Skeletal muscle tissue (tissue), 4 donors: ENCODE measurements around the gene C4A. TPM values are rescaled to one million over a fixed set of nuclear protein-coding genes. Genes with fewer than 3 reads are reported as not detected.
"Not testable (repeated sequence)": the region's sequence is repeated elsewhere in the genome, so short reads cannot be mapped to it uniquely, and the experiment has no call there.

ENCODE experiments used
- H3K27ac ChIP-seq: one replicate; pipeline ENCODE4 v1.7.0; 2013; ENCODE audit warnings: mild to moderate bottlenecking, low read depth, low read length, inconsistent platforms
- H3K27me3 ChIP-seq, 3 donors: one replicate each; pipeline ENCODE4 v1.7.0; 2013; ENCODE audit warnings: low read length in 3 of 3; ENCODE audit not compliant: control insufficient read depth in 3 of 3, insufficient read depth in 3 of 3
- H3K36me3 ChIP-seq, 3 donors: one replicate each; pipeline ENCODE4 v1.7.0; 2013; ENCODE audit warnings: low read length in 3 of 3; ENCODE audit not compliant: control insufficient read depth in 3 of 3, insufficient read depth in 3 of 3
- H3K4me1 ChIP-seq, 3 donors: one replicate each; pipeline ENCODE4 v1.7.0; 2013; ENCODE audit warnings: low read length in 3 of 3, mild to moderate bottlenecking in 3 of 3; ENCODE audit not compliant: control insufficient read depth in 3 of 3, insufficient read depth in 3 of 3
- H3K4me3 ChIP-seq, 3 donors: one replicate each; pipeline ENCODE4 v1.7.0; 2013; ENCODE audit warnings: low read length in 3 of 3
- H3K9ac ChIP-seq, 3 donors: one replicate each; pipeline ENCODE4 v1.7.0; 2013; ENCODE audit warnings: low read length in 3 of 3, mild to moderate bottlenecking in 3 of 3, moderate library complexity in 2 of 3, low read depth in 1 of 3
- H3K9me3 ChIP-seq, 3 donors: one replicate each; pipeline ENCODE4 v1.7.0; 2013; ENCODE audit warnings: low read length in 3 of 3; ENCODE audit not compliant: control insufficient read depth in 3 of 3
- total RNA-seq: library from RNA; depleted of rRNA; stranded (reverse); fragments of >200 nt; gene quantifications from one replicate; pipeline ENCODE4 v1.2.3, GENCODE V29; 2014
- donor health status: Osteomylitis.

C4A gene
- total RNA-seq, 1 donor from 2014 or later: 14.1 TPM

DNA sequence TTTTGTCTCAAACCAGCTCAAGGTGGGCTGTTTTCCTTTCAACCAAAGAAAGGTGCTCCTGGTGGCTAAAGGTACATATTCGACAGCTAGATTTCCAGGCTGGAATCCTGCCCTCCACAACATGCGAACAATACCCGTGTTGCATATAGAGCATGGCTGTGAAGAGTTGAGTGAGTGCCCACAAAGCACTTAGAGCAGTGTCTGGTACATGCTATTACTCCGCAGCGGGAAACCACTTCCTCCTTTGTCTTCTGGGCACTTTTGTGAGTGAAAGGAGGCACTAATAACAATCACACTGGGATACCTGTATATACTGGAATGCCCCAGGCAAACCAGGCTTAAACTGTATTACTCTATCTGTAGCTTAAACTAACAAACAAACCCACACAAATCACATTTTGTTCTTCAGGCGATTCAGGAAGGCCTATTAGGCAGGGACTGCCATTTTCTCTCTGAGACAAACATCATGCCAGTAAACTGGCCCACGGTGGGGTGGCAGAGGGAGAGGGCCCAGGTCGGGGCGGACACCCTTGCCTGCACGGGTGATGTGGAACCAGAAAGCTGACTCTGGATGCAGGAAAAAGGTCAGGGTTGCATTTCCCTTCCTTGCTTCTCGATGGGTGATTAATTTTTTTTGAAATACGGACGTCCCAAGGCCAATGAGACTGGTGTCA, 23.1 kb downstream of the C4A start:
- H3K9me3 ChIP-seq, H3K27ac ChIP-seq, H3K9ac ChIP-seq, H3K4me1 ChIP-seq, H3K4me3 ChIP-seq, H3K36me3 ChIP-seq, H3K27me3 ChIP-seq: not testable (repeated sequence)

DNA sequence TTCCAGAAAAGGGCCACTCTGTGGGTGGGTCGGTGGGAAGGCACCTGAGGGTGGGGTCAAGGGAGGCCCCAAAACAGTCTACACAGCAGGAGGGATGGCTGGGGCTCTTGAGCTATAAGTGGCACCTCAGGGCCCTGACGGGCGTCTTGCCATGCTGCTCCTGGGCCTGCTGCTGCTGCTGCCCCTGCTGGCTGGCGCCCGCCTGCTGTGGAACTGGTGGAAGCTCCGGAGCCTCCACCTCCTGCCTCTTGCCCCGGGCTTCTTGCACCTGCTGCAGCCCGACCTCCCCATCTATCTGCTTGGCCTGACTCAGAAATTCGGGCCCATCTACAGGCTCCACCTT, 23.7 kb downstream of the C4A start:
- H3K27me3 ChIP-seq, H3K27ac ChIP-seq, H3K4me3 ChIP-seq, H3K4me1 ChIP-seq, H3K9ac ChIP-seq, H3K9me3 ChIP-seq, H3K36me3 ChIP-seq: not testable (repeated sequence)

- not testable (repeated sequence) for H3K9me3 ChIP-seq, H3K9ac ChIP-seq, H3K27me3 ChIP-seq, H3K4me3 ChIP-seq, H3K4me1 ChIP-seq, H3K27ac ChIP-seq, H3K36me3 ChIP-seq
Measured at GRCh38 chr6:32005991-32006529, 24.2 kb downstream of the C4A start.

DNA sequence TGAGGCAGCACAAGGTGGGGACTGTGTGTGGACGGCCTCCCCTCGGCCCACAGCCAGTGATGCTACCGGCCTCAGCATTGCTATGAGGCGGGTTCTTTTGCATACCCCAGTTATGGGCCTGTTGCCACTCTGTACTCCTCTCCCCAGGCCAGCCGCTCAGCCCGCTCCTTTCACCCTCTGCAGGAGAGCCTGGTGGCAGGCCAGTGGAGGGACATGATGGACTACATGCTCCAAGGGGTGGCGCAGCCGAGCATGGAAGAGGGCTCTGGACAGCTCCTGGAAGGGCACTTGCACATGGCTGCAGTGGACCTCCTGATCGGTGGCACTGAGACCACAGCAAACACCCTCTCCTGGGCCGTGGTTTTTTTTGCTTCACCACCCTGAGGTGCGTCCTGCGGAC, 25.2 kb downstream of the C4A start:
- not testable (repeated sequence) for H3K4me1 ChIP-seq, H3K9ac ChIP-seq, H3K36me3 ChIP-seq, H3K27ac ChIP-seq, H3K27me3 ChIP-seq, H3K9me3 ChIP-seq, H3K4me3 ChIP-seq

GRCh38 chr6:32008037-32008436, 26.2 kb downstream of the C4A start:
- H3K4me3 ChIP-seq, H3K27ac ChIP-seq, H3K27me3 ChIP-seq, H3K9ac ChIP-seq, H3K36me3 ChIP-seq, H3K9me3 ChIP-seq, H3K4me1 ChIP-seq: not testable (repeated sequence)

GRCh38 chr6:32008616-32009015, 26.8 kb downstream of the C4A start:
- H3K9ac ChIP-seq, H3K9me3 ChIP-seq, H3K4me1 ChIP-seq, H3K36me3 ChIP-seq, H3K27me3 ChIP-seq, H3K27ac ChIP-seq, H3K4me3 ChIP-seq: not testable (repeated sequence)

- not testable (repeated sequence) for H3K27ac ChIP-seq
Measured at GRCh38 chr6:32009537-32009936, 27.7 kb downstream of the C4A start.

DNA sequence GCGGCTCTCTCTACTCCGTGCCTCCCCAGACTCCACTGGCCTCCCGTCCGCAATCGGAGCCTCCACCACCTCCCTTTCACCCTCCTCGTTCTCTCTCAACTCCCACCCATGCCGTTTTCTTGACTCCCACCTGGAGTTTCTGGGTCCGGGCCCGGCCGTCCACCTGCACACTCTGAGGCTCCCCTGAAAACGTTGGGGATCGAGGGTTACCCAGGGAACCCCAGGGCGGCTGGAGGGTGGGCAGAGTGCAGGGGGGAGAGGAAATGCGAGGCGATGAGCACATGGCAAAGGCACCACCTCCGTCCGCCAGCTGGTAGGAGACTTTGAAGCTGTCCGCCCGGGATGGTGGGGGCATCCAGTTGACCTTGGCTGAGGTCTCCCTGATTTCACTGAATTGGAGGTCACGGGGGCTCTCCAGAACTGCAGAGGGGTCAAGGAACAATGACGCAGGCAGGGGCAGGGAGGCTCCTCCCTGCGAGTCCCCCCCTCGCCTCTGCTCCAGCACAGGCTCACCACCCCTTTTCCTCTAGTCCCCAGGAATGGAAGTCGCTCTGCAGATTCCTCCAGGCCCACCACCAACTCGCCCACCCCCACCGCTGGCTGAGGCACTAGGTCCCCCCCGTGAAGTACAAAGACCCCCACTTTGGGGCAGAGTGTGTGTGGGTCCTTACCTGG, 29.1 kb downstream of the C4A start:
- not testable (repeated sequence) for H3K27me3 ChIP-seq, H3K4me1 ChIP-seq, H3K4me3 ChIP-seq, H3K9me3 ChIP-seq, H3K27ac ChIP-seq, H3K9ac ChIP-seq, H3K36me3 ChIP-seq

More at GRCh38 chr6:32009537-32009936, 27.7 kb downstream of the C4A start:
- not testable (repeated sequence) for H3K4me1 ChIP-seq, H3K9me3 ChIP-seq, H3K4me3 ChIP-seq, H3K9ac ChIP-seq, H3K27me3 ChIP-seq, H3K36me3 ChIP-seq

GRCh38 chr6:32012941-32013617, 31.2 kb downstream of the C4A start:
- not testable (repeated sequence) for H3K27ac ChIP-seq, H3K4me3 ChIP-seq, H3K4me1 ChIP-seq, H3K36me3 ChIP-seq, H3K9ac ChIP-seq, H3K9me3 ChIP-seq, H3K27me3 ChIP-seq

DNA sequence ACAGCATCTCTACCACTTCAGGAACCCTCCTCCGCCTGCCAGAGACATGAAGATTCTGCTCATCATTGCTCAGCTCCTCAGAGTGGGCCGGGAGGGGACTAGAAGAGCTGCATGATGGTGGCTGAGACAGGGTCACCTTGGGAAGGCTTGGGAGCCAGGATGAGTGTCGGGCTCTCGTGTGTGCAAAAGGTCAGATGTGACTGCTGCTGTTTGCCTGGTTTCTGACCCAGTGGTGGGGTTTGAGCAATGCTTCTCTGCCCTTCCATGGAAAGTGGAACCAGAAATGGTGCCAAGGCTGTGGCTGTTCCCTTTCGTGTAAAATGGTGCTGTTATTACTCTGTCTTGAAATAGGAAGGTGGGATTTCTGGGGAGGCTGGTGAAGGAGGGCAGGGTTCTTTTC, 31.9 kb downstream of the C4A start:
- not testable (repeated sequence) for H3K4me1 ChIP-seq, H3K27me3 ChIP-seq, H3K9me3 ChIP-seq, H3K4me3 ChIP-seq, H3K36me3 ChIP-seq, H3K27ac ChIP-seq, H3K9ac ChIP-seq
